Fibroblast of skin of right quadriceps (primary cell): ENCODE results near the gene UMOD.
"Not testable (repeated sequence)": the region's sequence is repeated elsewhere in the genome, so short reads cannot be mapped to it uniquely, and the experiment has no call there.

Experiments
- DNase-seq: peaks from one replicate; pipeline ENCODE4 v3.0.0-alpha.2; 2013

The UMOD gene

DNA sequence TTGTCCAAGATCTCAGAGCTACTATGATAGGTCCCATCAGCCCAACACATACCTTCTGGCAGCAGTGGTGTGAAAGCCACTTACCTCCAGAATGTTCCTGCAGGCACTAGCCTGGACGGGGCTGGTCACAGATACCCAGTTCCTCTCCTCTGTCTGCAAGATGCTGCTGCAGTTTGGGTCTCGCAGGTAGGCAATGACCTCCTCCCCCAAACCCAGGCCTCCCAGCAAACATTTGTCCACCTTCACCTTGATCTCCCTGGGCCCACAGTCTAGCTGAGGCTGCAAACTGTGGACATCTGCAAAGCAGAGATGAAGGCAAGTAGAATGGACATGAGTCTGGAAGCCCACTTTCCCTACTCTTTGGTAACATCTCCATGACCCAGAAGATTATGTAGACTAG lies 32.3 kb downstream of the UMOD start:
- DNase-seq: no peak

GRCh38 chr16:20319406-20319805 lies 33.1 kb downstream of the UMOD start:
- DNase-seq: no peak

DNA sequence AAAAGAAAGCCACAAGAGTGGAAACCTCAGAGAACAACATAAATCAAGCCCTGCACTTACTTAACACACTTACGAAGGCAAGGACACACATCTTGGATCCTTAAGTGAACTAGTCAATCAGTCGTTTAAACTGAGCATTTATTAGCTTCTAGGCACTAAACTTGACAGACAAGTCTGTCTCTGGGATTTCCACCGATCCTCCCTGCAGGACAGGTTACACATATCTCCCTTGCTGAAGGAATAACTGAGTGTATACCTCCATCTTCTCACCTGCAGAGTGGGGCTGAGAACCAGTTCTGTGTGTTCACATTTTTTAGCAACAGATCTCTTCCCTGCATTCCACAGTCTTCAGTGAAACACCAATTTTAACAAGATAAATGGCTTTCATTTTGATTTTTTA lies 34.1 kb downstream of the UMOD start:
- DNase-seq: no peak

GRCh38 chr16:20318006-20318405 lies 34.5 kb downstream of the UMOD start:
- DNase-seq: no peak

- no peak for DNase-seq
Measured at GRCh38 chr16:20317117-20317516, 35.4 kb downstream of the UMOD start.

DNA sequence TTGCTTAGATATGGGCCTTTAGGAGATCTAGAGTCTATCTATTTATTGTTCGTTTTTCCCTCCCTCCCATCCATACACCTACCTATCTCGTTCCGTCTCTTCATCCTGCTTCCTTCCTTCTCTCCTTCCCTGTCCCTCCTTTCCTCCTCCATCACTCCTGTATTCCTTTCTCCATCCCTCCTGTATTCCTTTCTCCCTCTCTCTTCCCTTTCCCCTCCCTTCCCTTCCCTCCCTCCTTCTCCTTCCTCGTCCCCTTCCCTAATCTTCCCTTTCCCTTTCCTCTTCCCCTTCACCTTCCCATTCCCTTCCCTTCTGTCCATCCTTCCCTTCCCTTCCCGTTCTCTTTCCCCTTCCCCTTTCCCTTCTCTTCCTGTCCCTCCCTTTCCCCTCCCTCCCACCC lies 35.8 kb downstream of the UMOD start:
- no peak for DNase-seq

GRCh38 chr16:20315764-20316163 lies 36.8 kb downstream of the UMOD start:
- DNase-seq: no peak

GRCh38 chr16:20314575-20314974 lies 37.9 kb downstream of the UMOD start:
- no peak for DNase-seq

DNA sequence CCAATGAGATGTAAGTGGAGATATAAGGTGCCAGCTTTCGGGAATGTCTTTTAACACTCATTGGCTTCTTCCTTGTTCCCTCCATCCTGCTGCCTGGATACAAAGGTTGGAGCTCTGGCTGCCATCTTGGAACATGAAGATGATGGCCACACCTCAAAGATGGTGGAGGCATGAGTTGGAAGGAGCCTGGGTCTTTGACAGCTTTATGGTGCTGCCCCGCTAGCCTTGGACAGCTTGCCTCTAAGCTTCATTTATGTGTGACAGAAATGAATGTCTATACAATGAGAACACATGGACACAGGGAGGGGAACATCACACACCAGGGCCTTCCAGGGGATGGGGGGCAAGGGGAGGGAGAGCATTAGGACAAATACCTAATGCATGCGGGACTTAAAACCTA lies 38.8 kb downstream of the UMOD start:
- DNase-seq: no peak

- DNase-seq: not testable (repeated sequence)
Measured at GRCh38 chr16:20312536-20313095, 39.9 kb downstream of the UMOD start.

DNA sequence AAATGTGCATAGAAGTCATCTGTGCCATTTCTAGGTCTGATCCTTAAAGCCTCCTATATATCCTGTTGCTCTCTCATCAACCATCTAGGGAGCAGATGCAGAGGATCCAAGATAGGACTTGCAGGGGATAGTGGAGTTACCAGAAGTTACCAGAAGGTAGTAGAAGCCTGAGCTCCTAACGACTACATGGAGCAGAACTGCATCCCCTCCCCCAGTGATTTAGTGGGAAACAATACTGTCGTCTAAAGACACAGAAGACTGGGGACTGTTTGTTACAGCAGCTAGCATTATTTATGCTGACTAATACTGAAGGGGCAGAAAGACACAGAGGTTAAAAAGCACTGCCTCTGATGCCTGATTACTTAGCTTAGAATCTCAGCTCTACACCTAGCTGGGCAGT lies 41.0 kb downstream of the UMOD start:
- DNase-seq: no peak

DNA sequence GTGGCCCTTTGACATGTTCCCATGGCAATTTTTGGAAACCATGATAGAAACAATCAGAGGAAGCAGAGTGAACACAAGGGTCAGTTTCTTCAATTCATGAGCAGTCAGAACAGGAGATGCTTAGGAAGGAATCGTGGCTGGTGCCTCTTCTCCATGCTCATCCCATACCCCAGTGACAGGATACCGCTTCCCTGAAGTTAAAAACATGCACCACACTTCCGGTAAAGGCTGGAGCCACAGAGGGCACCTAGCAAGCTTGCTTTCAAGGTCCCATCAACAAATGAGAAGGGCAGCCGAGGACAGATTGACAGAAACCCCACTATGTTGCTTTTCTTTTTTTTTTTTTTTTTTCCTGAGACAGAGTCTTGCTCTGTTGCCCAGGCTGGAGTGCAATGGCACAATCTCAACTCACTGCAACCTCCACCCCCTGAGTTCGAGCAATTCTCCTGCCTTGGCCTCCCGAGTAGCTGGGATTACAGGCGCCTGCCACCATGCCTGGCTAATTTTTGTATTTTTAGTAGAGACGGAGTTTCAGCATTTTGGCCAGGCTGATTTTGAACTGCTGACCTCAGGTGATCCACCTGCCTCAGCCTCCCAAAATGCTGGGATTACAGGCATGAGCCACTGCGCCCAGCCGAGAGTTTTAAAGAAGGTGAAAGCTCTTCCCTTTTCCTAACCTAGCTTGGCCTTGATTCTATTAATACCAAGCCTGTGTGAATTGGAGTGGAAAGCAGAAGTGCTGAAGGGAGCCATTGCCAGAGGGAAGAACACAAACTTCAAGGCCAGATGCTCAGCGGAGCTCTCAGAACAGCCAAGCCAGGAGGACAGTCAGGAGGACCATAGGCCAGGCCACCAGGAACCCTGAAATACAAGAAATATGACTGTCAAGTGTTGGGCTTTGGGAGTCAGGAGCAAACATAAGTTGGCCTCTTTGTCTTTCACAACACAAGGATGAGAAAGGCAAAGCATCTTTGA lies 41.8 kb downstream of the UMOD start:
- no peak for DNase-seq

GRCh38 chr16:20309786-20310185 lies 42.7 kb downstream of the UMOD start:
- no peak for DNase-seq

DNA sequence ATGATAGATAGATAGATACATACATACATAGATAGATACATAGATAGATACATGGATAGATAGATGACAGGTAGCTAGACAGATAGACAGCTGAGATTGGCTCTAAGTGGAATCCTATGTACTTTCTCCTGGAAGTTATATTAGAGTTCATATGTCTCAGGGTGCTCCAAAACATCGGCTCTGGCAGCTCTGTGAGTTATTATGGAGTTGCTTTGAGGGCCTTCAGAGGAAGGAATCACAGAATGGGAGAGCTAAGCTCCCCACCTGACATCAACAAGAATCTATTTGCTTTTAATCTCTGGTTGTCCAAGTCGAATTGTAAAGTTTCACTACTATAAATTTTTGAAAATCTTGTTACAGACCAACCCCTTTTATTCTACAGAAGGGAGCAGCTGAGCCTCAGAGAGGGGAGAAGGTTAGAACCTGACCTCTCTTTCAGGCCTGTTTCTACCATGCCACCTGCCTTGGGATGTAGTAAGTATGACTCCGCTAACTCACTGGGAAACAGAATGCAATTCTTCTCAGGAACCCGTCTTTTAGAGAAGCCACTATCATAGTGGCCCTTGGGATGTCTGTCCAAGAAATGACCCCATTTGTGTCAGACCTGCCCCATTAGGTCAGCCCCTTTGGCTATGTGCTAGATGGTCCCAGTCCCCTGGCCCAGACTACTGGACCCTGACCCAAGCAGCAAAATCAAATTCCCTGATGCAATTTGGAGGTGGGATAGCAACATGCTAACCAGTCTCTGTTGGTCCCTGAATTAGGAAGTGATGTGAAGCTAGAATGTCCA lies 43.5 kb downstream of the UMOD start:
- no peak for DNase-seq

DNA sequence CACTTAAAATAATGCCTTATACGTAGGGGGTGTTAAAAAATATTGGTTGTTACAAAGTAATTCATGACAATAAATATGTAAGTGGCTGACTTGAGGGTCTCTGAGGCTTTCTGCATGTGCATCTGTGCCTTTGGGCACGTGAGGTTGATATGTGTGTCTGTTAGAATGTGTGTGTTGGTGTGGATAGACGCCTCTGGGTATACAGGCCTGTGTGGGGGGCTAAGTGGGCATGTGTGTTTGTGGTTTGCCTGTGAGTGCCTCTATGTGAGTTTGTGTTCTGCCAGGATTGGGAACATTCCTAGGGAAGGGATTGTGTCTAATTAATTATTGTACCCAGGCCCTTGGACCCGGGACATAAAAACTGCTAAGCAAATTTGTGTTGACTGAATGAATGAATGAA lies 44.2 kb downstream of the UMOD start:
- no peak for DNase-seq

DNA sequence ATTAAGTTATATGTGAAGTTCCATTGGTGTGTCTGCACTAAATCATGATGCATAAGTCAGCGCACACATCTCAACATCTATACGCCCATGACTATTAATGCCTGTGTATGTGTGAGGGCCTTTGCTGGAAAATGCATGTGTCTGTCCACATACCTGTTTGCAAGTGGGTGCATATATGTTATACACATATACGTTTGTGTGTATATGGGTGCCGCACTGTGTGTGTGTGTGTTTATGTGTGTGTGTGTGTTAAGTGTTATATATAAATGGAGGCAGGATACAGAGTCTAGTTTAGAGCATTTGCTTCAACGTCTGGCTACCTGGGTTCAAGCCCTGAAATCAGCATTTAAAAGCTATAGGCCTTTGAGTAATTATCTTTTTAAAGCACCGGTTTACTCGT lies 44.7 kb downstream of the UMOD start:
- DNase-seq: no peak

DNA sequence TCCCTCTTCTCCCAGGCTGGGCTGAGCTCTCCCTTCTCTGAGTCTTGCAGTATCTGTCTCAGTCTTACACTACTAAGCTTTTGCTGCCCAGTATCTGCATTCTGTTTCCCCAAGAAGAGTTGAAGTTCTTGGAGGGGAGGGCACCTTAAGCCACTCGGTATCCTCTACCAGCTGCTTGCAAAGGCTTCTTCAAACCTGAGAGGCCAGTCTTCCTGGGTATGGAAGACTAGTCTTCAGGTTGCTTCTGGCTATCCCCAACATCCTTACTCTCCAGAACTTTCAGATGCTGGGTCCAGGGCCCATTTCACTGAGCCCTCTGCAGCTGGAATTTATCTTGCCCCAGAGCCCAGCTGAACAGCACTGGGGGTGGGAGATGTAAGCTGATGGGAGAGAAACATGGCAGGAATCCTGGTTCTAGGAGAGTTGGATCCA lies 45.3 kb downstream of the UMOD start:
- no peak for DNase-seq

GRCh38 chr16:20306401-20306800 lies 46.1 kb downstream of the UMOD start:
- no peak for DNase-seq

- no peak for DNase-seq
Measured at GRCh38 chr16:20303012-20303411, 49.5 kb downstream of the UMOD start.

DNA sequence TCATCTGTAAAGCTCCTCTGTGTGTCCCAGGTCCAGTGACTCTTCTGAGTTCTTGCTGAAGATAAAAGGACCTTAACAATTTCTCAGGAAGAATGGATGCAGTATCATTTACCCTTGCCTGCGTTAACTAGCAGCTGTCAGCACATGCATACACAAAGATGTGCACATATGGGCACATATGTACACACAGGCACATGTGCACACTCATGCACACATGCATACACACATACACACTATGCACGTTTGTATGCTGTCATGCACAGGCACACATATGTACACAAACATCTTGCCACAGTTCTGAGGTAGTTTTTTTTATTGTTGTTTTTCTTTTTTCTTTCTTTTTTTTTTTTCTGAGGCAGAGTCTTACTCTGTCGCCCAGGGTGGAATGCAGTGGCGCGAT lies 50.1 kb downstream of the UMOD start:
- DNase-seq: no peak

- DNase-seq: no peak
Measured at GRCh38 chr16:20301840-20302239, 50.7 kb downstream of the UMOD start.

GRCh38 chr16:20300312-20301097 lies 52.0 kb downstream of the UMOD start:
- DNase-seq: peak; percentile 26

DNA sequence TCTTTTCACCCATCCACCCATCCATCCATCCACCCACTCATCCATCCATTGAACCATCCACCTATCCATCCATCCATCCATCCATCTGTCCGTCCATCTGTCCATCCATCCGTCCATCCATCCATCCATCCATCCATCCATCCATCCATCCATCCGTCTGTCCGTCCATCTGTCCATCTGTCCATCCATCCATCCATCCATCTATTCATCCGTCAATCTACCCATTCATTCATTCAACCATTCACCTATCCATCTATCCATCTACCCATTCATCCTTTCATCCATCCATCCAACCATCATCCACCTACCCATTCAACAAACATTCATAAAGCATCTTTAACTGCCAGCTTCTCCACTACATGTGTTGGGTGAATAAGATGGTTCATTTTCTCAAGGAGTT lies 54.1 kb downstream of the UMOD start:
- no peak for DNase-seq
